AG09319 (cell line): Measurements from ENCODE around the gene CENPL.

ENCODE experiments used
- DNase-seq: peaks from one replicate; pipeline ENCODE4 v3.0.0-alpha.2; 2010; ENCODE audit warnings: low read depth; ENCODE audit errors: extremely low read depth
- TF ChIP-seq, protein P1 (sequence below): IDR thresholded peaks from 2 replicates; pipeline ENCODE4 v1.5.1; 2011; ENCODE audit warnings: low read depth, mild to moderate bottlenecking, inconsistent platforms, low read length, moderate library complexity

CENPL gene, protein sequence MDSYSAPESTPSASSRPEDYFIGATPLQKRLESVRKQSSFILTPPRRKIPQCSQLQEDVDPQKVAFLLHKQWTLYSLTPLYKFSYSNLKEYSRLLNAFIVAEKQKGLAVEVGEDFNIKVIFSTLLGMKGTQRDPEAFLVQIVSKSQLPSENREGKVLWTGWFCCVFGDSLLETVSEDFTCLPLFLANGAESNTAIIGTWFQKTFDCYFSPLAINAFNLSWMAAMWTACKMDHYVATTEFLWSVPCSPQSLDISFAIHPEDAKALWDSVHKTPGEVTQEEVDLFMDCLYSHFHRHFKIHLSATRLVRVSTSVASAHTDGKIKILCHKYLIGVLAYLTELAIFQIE

DNA sequence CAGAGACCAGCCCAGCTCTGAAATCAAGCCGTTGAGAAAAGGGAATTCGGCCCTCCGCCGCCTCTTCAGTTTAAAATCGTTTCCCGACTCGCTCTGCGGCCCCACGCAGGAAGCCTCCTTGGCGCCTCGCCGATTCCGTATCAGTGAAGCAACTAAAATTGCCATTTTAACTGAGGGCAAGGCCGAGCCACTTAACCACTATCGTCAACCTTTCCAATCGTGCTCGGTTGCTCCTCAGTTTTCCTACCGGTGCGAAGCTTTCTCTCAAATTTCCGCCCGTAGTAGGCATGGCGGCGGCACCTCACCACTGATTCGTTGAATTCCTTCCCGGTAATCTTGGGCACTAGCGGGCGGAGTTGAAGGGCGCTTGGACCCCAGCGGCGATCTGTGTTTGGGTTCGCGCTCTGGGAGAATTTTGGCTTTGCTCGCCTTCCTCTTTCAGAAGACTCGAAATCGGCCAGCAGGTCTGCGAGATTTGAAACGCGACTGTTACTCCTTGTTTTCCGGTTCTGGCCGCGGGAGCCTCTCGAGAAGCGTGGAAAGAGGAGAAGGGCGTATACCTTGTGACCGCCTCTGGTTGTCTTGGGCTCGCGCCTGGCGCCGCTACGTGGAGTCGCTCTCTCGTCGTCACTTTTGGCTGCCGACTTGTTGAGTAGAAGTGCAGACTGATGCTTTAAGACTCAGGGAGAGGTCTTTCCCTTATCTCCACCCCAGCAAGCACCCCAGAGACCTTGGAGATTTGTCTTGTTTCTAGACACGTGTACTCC is at the start of gene CENPL, which contains the start of gene DARS2:
TSS of gene CENPL (minus strand) at position 569 of the 767 bp plus-strand sequence. CDS start 13,584 bp downstream, outside the sequence.
TSS of gene DARS2 (plus strand) at position 359 of the 767 bp plus-strand sequence. CDS start 557 bp downstream, outside the sequence.
- TF ChIP-seq, protein P1, sequence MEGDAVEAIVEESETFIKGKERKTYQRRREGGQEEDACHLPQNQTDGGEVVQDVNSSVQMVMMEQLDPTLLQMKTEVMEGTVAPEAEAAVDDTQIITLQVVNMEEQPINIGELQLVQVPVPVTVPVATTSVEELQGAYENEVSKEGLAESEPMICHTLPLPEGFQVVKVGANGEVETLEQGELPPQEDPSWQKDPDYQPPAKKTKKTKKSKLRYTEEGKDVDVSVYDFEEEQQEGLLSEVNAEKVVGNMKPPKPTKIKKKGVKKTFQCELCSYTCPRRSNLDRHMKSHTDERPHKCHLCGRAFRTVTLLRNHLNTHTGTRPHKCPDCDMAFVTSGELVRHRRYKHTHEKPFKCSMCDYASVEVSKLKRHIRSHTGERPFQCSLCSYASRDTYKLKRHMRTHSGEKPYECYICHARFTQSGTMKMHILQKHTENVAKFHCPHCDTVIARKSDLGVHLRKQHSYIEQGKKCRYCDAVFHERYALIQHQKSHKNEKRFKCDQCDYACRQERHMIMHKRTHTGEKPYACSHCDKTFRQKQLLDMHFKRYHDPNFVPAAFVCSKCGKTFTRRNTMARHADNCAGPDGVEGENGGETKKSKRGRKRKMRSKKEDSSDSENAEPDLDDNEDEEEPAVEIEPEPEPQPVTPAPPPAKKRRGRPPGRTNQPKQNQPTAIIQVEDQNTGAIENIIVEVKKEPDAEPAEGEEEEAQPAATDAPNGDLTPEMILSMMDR, result no peak
- DNase-seq, result peak; percentile 95

DNA sequence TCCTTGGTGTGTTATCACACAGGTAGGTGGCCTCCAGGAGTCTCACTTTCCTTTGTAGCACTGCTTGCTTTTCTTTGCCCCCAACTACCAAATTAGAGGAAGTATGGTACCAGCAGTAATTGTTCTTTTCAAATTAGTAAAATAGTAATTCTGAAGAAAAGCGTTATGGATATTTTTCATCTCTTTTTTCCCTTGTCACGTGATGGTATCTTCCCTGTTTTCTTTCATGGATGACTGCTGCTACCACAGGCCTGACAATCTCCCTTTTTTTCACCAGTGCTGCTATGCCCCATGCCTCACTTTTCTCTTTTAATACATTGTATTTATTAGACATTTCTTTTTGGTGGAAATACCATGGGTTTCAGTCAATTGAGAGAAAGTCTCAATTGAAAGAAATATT is 46.8 kb upstream of the CENPL start:
- TF ChIP-seq, protein P1, result no peak

DNA sequence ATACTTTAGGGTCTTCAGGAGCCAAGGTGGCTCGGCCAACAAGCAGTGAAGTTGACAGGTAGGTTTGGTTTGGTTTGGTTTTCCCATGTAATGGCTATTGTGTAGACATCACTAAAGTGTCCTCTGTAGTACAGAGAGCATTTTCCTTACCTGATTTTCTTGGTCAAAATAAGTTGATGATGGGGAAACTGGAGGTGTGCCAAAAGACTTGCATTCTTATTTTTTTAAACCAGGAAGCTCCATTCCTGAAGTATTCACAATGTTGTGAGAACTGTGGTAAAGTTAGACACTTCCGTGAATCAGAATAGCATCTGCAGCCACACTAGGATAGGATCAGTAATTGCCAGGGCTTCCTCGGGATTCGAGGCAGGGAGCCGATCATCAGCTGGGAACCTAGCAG is 46.4 kb upstream of the CENPL start:
- DNase-seq, result no peak
- TF ChIP-seq, protein P1, result no peak

More for the DNA sequence above, 46.8 kb upstream of the CENPL start:
- DNase-seq, result no peak

DNA sequence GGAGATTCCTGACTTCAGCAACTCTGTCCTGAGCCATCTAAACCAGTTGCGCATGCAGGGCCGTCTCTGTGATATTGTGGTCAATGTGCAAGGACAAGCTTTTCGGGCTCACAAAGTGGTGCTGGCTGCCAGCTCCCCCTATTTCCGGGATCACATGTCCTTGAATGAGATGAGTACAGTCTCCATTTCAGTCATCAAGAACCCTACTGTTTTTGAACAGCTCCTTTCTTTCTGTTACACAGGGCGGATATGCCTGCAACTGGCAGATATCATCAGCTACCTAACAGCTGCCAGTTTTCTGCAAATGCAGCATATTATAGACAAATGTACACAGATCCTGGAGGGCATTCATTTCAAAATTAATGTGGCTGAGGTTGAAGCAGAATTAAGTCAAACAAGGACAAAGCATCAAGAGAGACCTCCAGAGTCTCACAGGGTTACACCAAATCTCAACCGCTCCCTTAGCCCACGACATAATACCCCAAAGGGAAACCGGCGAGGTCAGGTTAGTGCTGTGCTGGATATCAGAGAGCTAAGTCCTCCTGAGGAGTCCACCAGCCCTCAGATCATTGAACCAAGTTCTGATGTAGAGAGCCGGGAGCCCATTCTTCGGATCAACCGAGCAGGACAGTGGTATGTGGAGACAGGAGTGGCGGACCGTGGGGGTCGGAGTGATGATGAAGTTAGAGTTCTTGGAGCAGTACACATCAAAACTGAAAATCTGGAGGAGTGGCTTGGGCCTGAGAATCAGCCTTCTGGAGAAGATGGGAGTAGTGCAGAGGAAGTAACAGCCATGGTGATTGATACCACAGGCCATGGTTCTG is 45.8 kb upstream of the CENPL start:
- DNase-seq, result no peak

DNA sequence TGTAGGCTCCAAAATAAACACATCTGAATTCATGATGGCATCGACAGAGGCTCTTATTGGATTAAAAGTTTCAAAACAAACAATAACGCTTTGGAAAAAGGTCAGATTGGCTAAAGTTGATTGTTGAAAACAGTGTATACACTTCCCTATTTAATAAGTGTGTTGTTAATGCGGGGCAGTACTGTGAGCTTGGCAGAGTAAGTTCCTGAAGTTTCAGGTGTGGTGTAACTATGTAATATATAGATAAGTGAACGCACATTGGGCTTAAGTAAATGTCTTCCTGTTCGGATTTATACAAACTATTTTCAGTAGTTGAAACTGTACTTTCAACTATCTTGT is 44.3 kb upstream of the CENPL start:
- TF ChIP-seq, protein P1, result no peak
- no peak for DNase-seq

More for the DNA sequence above, 45.8 kb upstream of the CENPL start:
- TF ChIP-seq, protein P1, result no peak

DNA sequence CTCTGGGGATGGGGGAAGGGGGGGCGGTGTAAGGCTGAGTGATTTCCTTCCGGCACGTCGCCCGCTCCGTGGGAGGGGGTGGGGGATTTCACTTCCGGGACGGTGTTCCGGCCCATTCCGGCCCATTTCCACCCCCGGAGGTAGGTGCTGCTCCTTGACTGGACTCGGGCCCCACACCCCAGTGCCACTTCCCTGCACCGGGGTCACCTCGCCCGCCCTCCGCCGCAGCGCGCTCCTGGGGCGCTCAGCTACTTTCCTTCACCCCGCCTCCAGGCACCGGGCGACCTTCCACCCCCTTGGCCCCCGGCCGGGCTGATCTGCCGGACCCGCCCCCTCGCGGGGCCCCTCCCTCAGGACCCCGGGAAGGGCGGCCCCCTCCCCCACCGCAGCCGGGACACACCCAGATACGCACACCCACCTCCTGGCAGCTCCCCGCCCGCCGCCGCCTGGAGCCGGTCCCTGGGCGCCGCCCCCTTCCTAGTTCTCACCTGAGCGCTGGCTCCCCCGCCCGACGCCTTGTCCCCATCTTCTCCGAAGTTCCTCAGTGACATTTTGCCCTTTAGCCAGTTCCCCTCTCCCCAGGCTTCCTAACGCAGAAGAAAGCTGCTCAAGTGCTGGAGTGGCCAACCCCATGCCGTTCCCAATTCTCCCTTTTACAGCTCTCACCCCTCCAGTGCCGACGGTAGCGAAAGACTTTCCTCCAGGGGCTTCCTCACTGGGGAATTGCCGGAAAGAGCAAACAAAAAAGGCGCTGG is 43.8 kb upstream of the CENPL start, which contains the start of gene ZBTB37:
TSS of gene ZBTB37 (plus strand) at position 115 of the 755 bp plus-strand sequence. CDS start 1,846 bp downstream, outside the sequence.
- TF ChIP-seq, protein P1, result no peak
- peak; percentile 27 for DNase-seq
